H1 (cell line): ENCODE measurements around the gene ANKRD7. TPM values are rescaled to one million over a fixed set of nuclear protein-coding genes. Genes with fewer than 3 reads are reported as not detected.

Experiments used
- CTCF ChIA-PET: fragments of 300-600 bp; sonication (Branson Sonifier 250); formaldehyde crosslinking; loops from one replicate; lab custom pipeline; 2021; ENCODE audit not compliant: partially characterized antibody; lab: Charles Lee
- POLR2A ChIA-PET: fragments of 300-600 bp; sonication (Branson Sonifier 250); formaldehyde crosslinking; loops from one replicate; lab custom pipeline; 2021; ENCODE audit warnings: inconsistent platforms; ENCODE audit not compliant: partially characterized antibody; lab: Charles Lee
- DNase-seq, 2 experiments: peaks; one replicate each; pipeline versions ENCODE4 v3.0.0 to v3.0.0-alpha.2; 2010 to 2022; ENCODE audit warnings: low spot score in 2 of 2, low read depth in 1 of 2, mixed read lengths in 1 of 2
- FAIRE-seq: peaks from 2 replicates; lab custom pipeline; 2011; peaks lifted over from hg19 to GRCh38; lab: Jason Lieb, UNC
- H2AFZ ChIP-seq: 2 replicates; pipeline ENCODE4 v1.8.1; 2012; ENCODE audit warnings: low read length, inconsistent platforms
- H2AK5ac ChIP-seq: 2 replicates; pipeline ENCODE4 v1.6.1; 2013; ENCODE audit warnings: low read depth, low read length
- H2BK120ac ChIP-seq: replicated peaks from 2 replicates; pipeline ENCODE3; 2013; ENCODE audit warnings: low read depth, low read length, inconsistent platforms
- H2BK12ac ChIP-seq: 2 replicates; pipeline ENCODE4 v1.6.1; 2013; ENCODE audit warnings: low read depth, low read length
- H2BK15ac ChIP-seq: 2 replicates; pipeline ENCODE4 v1.6.1; 2013; ENCODE audit warnings: low read length
- H2BK20ac ChIP-seq: 2 replicates; pipeline ENCODE4 v1.6.1; 2013; ENCODE audit warnings: low read length
- H2BK5ac ChIP-seq: 2 replicates; pipeline ENCODE4 v1.6.1; 2013; ENCODE audit warnings: low read depth, low read length
- H3K14ac ChIP-seq: 2 replicates; pipeline ENCODE4 v1.6.1; 2013; ENCODE audit warnings: inconsistent platforms; ENCODE audit not compliant: insufficient read length
- H3K18ac ChIP-seq: 2 replicates; pipeline ENCODE4 v1.6.1; 2013; ENCODE audit warnings: low read length; ENCODE audit errors: extremely low read depth
- H3K23ac ChIP-seq: 2 replicates; pipeline ENCODE4 v1.6.1; 2013; ENCODE audit warnings: inconsistent platforms; ENCODE audit not compliant: insufficient read length
- H3K23me2 ChIP-seq: 2 replicates; pipeline ENCODE4 v1.6.1; 2013; ENCODE audit warnings: low read depth, low read length
- H3K27ac ChIP-seq: 2 replicates; pipeline ENCODE4 v1.6.1; 2011; ENCODE audit warnings: low read depth, low read length, inconsistent platforms
- H3K27me3 ChIP-seq, 4 experiments: replicated peaks in 1 of 4; 1 replicate in 1 of 4; 2 replicates in 3 of 4; pipeline versions ENCODE4 v1.6.1 to v1.8.1; 2011 to 2013; ENCODE audit warnings: low read length in 3 of 4, mild to moderate bottlenecking in 3 of 4, inconsistent platforms in 2 of 4, mixed read lengths in 2 of 4, moderate library complexity in 1 of 4; ENCODE audit not compliant: control insufficient read depth in 3 of 4, insufficient read depth in 3 of 4; ENCODE audit errors: extremely low read depth in 1 of 4
- H3K36me3 ChIP-seq, 4 experiments: 2 replicates each; pipeline versions ENCODE4 v1.6.1 to v1.8.1; 2011 to 2013; ENCODE audit warnings: mild to moderate bottlenecking in 4 of 4, low read length in 3 of 4, moderate library complexity in 2 of 4, control low read depth in 1 of 4, inconsistent platforms in 1 of 4; ENCODE audit not compliant: insufficient read depth in 4 of 4, control insufficient read depth in 2 of 4
- H3K4ac ChIP-seq: replicated peaks from 2 replicates; pipeline ENCODE3; 2013; ENCODE audit warnings: low read length, low read depth, mixed read lengths, inconsistent platforms; ENCODE audit not compliant: insufficient read length
- H3K4me1 ChIP-seq, 4 experiments: replicated peaks in 1 of 4; 1 replicate in 1 of 4; 2 replicates in 3 of 4; pipeline versions ENCODE4 v1.6.1 to v1.8.1; 2011 to 2013; ENCODE audit warnings: low read length in 3 of 4, inconsistent platforms in 2 of 4, mixed read lengths in 1 of 4; ENCODE audit not compliant: insufficient read depth in 4 of 4, control insufficient read depth in 3 of 4
- H3K4me2 ChIP-seq, 2 experiments: 2 replicates each; pipeline versions ENCODE4 v1.6.1 to v1.8.1; 2011 to 2013; ENCODE audit warnings: low read depth in 2 of 2, low read length in 2 of 2, control low read depth in 1 of 2, inconsistent platforms in 1 of 2, mild to moderate bottlenecking in 1 of 2; ENCODE audit not compliant: insufficient read depth in 1 of 2
- H3K4me3 ChIP-seq, 4 experiments: fragments of 200-600, 300-600 bp in 1 of 4; sonication (generic), shearing (Covaris generic), sonication (Bioruptor Twin) in 1 of 4; 2 replicates each; pipeline versions ENCODE4 v1.5.1 to v1.8.1; 2011 to 2016; ENCODE audit warnings: low read length in 4 of 4, low read depth in 3 of 4, control low read depth in 2 of 4, inconsistent platforms in 2 of 4, mild to moderate bottlenecking in 2 of 4, mixed read lengths in 1 of 4, moderate library complexity in 1 of 4; ENCODE audit not compliant: insufficient read depth in 2 of 4; ENCODE audit errors: extremely low read depth in 1 of 4
- H3K56ac ChIP-seq: replicated peaks from 2 replicates; pipeline ENCODE3; 2013; ENCODE audit warnings: low read depth, mild to moderate bottlenecking, mixed read lengths, low read length, inconsistent platforms; ENCODE audit not compliant: insufficient read length
- H3K79me1 ChIP-seq: 2 replicates; pipeline ENCODE4 v1.6.1; 2013; ENCODE audit warnings: low read depth, low read length, control low read depth
- H3K79me2 ChIP-seq, 2 experiments: 2 replicates each; pipeline versions ENCODE4 v1.6.1 to v1.8.1; 2012 to 2013; ENCODE audit warnings: low read length in 2 of 2, mild to moderate bottlenecking in 2 of 2, inconsistent platforms in 1 of 2; ENCODE audit not compliant: insufficient read depth in 2 of 2, control insufficient read depth in 1 of 2
- H3K9ac ChIP-seq, 4 experiments: replicated peaks in 1 of 4; 1 replicate in 1 of 4; 2 replicates in 3 of 4; pipeline versions ENCODE4 v1.6.1 to v1.8.1; 2011 to 2013; ENCODE audit warnings: low read depth in 3 of 4, low read length in 3 of 4, control low read depth in 2 of 4, mild to moderate bottlenecking in 2 of 4, moderate library complexity in 2 of 4, inconsistent platforms in 1 of 4; ENCODE audit errors: extremely low read depth in 1 of 4
- H3K9me3 ChIP-seq, 2 experiments: 2 replicates each; pipeline versions ENCODE4 v1.6.1 to v1.8.1; 2012 to 2013; ENCODE audit warnings: mild to moderate bottlenecking in 2 of 2, moderate library complexity in 2 of 2, control low read depth in 1 of 2, inconsistent platforms in 1 of 2, low read depth in 1 of 2, low read length in 1 of 2, mixed read lengths in 1 of 2; ENCODE audit not compliant: insufficient read depth in 2 of 2
- H4K20me1 ChIP-seq, 2 experiments: replicated peaks in 1 of 2; 2 replicates each; pipeline versions ENCODE3 to v1.8.1; 2011 to 2013; ENCODE audit warnings: inconsistent platforms in 2 of 2, low read length in 2 of 2, mild to moderate bottlenecking in 1 of 2; ENCODE audit not compliant: insufficient read depth in 2 of 2, control insufficient read depth in 1 of 2
- H4K5ac ChIP-seq: 2 replicates; pipeline ENCODE4 v1.6.1; 2013; ENCODE audit warnings: low read length, low read depth, mixed read lengths, inconsistent platforms; ENCODE audit not compliant: insufficient read length
- H4K8ac ChIP-seq: 2 replicates; pipeline ENCODE4 v1.8.0; 2013; ENCODE audit warnings: mild to moderate bottlenecking, moderate library complexity, low read length, inconsistent platforms; ENCODE audit not compliant: insufficient read depth; ENCODE audit errors: extremely low read depth
- H4K91ac ChIP-seq: replicated peaks from 2 replicates; pipeline ENCODE3; 2013; ENCODE audit warnings: low read length, mixed read lengths, inconsistent platforms; ENCODE audit not compliant: insufficient read length
- CBX5 ChIP-seq: fragments of 300-800, 300-1000 bp; sonication (generic); IDR thresholded peaks from 2 replicates; pipeline ENCODE4 v1.7.1; 2016; ENCODE audit warnings: antibody characterized with exemption, low read length, low read depth
- CBX8 ChIP-seq: fragments of 300-800, 300-1000 bp; sonication (generic); IDR thresholded peaks from 2 replicates; pipeline ENCODE4 v1.7.1; 2016; ENCODE audit warnings: low read depth, low read length, borderline replicate concordance
- CHD1 ChIP-seq: IDR thresholded peaks from 2 replicates; pipeline ENCODE4 v1.6.1; 2012; ENCODE audit warnings: low read depth, low read length, improper control_type of control experiment
- CREB1 ChIP-seq: IDR thresholded peaks from 2 replicates; pipeline ENCODE4 v1.6.1; 2012; ENCODE audit warnings: inconsistent platforms
- NRF1 ChIP-seq: IDR thresholded peaks from 2 replicates; pipeline ENCODE4 v1.6.1; 2011; ENCODE audit warnings: mild to moderate bottlenecking, low read depth, low read length, improper control_type of control experiment
- TEAD4 ChIP-seq: IDR thresholded peaks from 2 replicates; pipeline ENCODE4 v1.6.1; 2012; ENCODE audit warnings: low read depth, low read length, inconsistent platforms, mixed read lengths
- polyA plus RNA-seq, 7 experiments: library from polyadenylated mRNA; depleted of rRNA in 3 of 7; stranded (reverse) in 5 of 7; unstranded in 2 of 7; fragments of >200 nt in 5 of 7; fragments of 200-250 nt in 2 of 7; gene quantifications; 1 replicate in 5 of 7; 2 replicates in 1 of 7; 4 replicates in 1 of 7; pipeline versions ENCODE4 v1.2.1 to v1.2.3, GENCODE V29; 2011 to 2013; ENCODE audit warnings: missing spikeins in 2 of 7, mixed read lengths in 2 of 7
- total RNA-seq: library from RNA; stranded (reverse); fragmentation: NEBNext Ultra II Directional; extraction: Animal tissue kit (Norgen Biotek cat#: 25700); gene quantifications from 2 replicates; pipeline ENCODE4 v1.2.1, GENCODE V29; 2021

Gene ANKRD7
- total and polyA plus RNA-seq, 2 of the 8 experiments (the other 6 are each of a cell fraction or from before 2014, with no cell fraction given), result not detected

- no peak overlapping the region for H3K56ac ChIP-seq
- H4K5ac ChIP-seq, result no peak overlapping the region
- no peak overlapping the region for H2BK5ac ChIP-seq
- no peak overlapping the region for H2AK5ac ChIP-seq
- no peak overlapping the region for H3K23ac ChIP-seq
- no peak overlapping the region for H4K8ac ChIP-seq
- no peak overlapping the region for H3K18ac ChIP-seq
- H3K36me3 ChIP-seq, result no peaks in the 10 kb centered on the region
- H3K27me3 ChIP-seq, result no peaks in the 10 kb centered on the region
- H3K4ac ChIP-seq, result no peak overlapping the region
- H3K4me3 ChIP-seq, result no peak overlapping the region
- no peak for DNase-seq
- 0 out of 7 replicates have a peak, but pooled peaks cover 0 to 2% (median 0%) of the 10 kb centered on the region in 4 experiments for H3K4me1 ChIP-seq
- POLR2A ChIA-PET, result no interaction called here
- no peaks in the 10 kb centered on the region for H4K20me1 ChIP-seq
- H3K79me2 ChIP-seq, result no peaks in the 10 kb centered on the region
- no peak overlapping the region for H2BK12ac ChIP-seq
- no peak overlapping the region for H3K4me2 ChIP-seq
- H2BK15ac ChIP-seq, result no peak overlapping the region
- no peak overlapping the region for H3K14ac ChIP-seq
- TF ChIP-seq CREB1 (no peak), TEAD4 (no peak), CHD1 (no peak), CBX8 (no peak), NRF1 (no peak), CBX5 (no peak)
- TF ChIP-seq, all 59 proteins: peak for 0
- Histone ChIP-seq H3K79me1 (no peaks in the 10 kb centered on the region), H3K23me2 (no peaks in the 10 kb centered on the region), H2BK120ac (no peak overlapping the region), H3K9ac (no peak overlapping the region), H4K91ac (no peak overlapping the region), H2BK20ac (no peak overlapping the region), H2AFZ (no peak overlapping the region), H3K9me3 (no peaks in the 10 kb centered on the region), H3K27ac (no peak overlapping the region)
- FAIRE-seq, result no peak
- CTCF ChIA-PET, result no interaction called here
Observed at GRCh38 chr7:118285358-118285757, 60.9 kb downstream of the ANKRD7 start.
